ENCODE results near the gene RPS13. TPM values are rescaled to one million over a fixed set of nuclear protein-coding genes. Genes with fewer than 3 reads are reported as not detected.
"Not testable (repeated sequence)": the region's sequence is repeated elsewhere in the genome, so short reads cannot be mapped to it uniquely, and the experiment has no call there.

RPS13 gene
- total and polyA plus RNA-seq, 4 donors, result 699 to 4,498 (median 1,404) TPM

GRCh38 chr11:17098038-17098437 lies 20.6 kb upstream of the RPS13 start:
- peak overlapping the region in 1 of 2 donors; percentile 36 for H3K27ac ChIP-seq (ENCODE audit: low read depth in 1 of 2, low read length in 2 of 2)
- 71 to 73% methylated on average over 1 of the region's 1 CpG for WGBS, 2 donors
- H3K4me3 ChIP-seq (ENCODE audit: low read length in 2 of 2), result no peak overlapping the region
- no peaks in the 10 kb centered on the region for H3K27me3 ChIP-seq (ENCODE audit: control insufficient read depth in 1 of 2, insufficient read depth in 2 of 2, low read length in 1 of 2)
- H3K9me3 ChIP-seq (ENCODE audit: control insufficient read depth, low read length), result no peaks in the 10 kb centered on the region
- peaks cover 2 to 3% of the 10 kb centered on the region in 2 donors for H3K36me3 ChIP-seq (ENCODE audit: control insufficient read depth in 1 of 2, insufficient read depth in 2 of 2, low read length in 1 of 2)
- DNase-seq (no peak), ATAC-seq (ENCODE audit: low FRiP score) (no peak)
- intact Hi-C loops (cut with DNase I), result loop anchor here in 1 of 2 donors (10.0 kb wide), 1 partner anchor 57 kb away; no protein-coding TSS in a partner anchor
- no peaks in the 10 kb centered on the region for H3K4me1 ChIP-seq (ENCODE audit: control insufficient read depth in 1 of 2, insufficient read depth in 2 of 2, low read length in 2 of 2)

GRCh38 chr11:17085976-17086375 lies 8.5 kb upstream of the RPS13 start:
- H3K4me3 ChIP-seq (ENCODE audit: low read length in 2 of 2); H3K9me3 ChIP-seq (ENCODE audit: control insufficient read depth, low read length); H3K27ac ChIP-seq (ENCODE audit: low read depth in 1 of 2, low read length in 2 of 2); DNase-seq; ATAC-seq (ENCODE audit: low FRiP score); H3K4me1 ChIP-seq (ENCODE audit: control insufficient read depth in 1 of 2, insufficient read depth in 2 of 2, low read length in 2 of 2); H3K36me3 ChIP-seq (ENCODE audit: control insufficient read depth in 1 of 2, insufficient read depth in 2 of 2, low read length in 1 of 2); intact Hi-C loops (cut with DNase I); H3K27me3 ChIP-seq (ENCODE audit: control insufficient read depth in 1 of 2, insufficient read depth in 2 of 2, low read length in 1 of 2): not testable (repeated sequence)
- WGBS, 2 donors, result 59 to 77% methylated on average over 16 of the region's 16 CpGs

GRCh38 chr11:17077240-17077519 lies 287 bp downstream of the RPS13 start:
- peaks cover 0 to 3% of the 10 kb centered on the region in 2 donors for H3K4me1 ChIP-seq (ENCODE audit: control insufficient read depth in 1 of 2, insufficient read depth in 2 of 2, low read length in 2 of 2)
- DNase-seq, result no peak
- intact Hi-C loops (cut with DNase I), result loop anchor here (5.0 to 10.0 kb wide), 4 partner anchors 128 to 285 kb away; partner anchors contain the start of genes NUCB2 (in 2 of the 2) and PIK3C2A (in 1 of the 2)
- no peaks in the 10 kb centered on the region for H3K9me3 ChIP-seq (ENCODE audit: control insufficient read depth, low read length)
- no peaks in the 10 kb centered on the region for H3K27me3 ChIP-seq (ENCODE audit: control insufficient read depth in 1 of 2, insufficient read depth in 2 of 2, low read length in 1 of 2)
- H3K27ac ChIP-seq (ENCODE audit: low read depth in 1 of 2, low read length in 2 of 2), result peak overlapping the region; percentile 23 to 37
- peak; percentile 55 for ATAC-seq (ENCODE audit: low FRiP score)
- H3K4me3 ChIP-seq (ENCODE audit: low read length in 2 of 2), result peak overlapping the region; percentile 73 to 84
- H3K36me3 ChIP-seq (ENCODE audit: control insufficient read depth in 1 of 2, insufficient read depth in 2 of 2, low read length in 1 of 2), result peaks cover 2 to 5% of the 10 kb centered on the region in 2 donors
- 0% methylated on average over 18 to 20 of the region's 20 CpGs for WGBS, 2 donors

- no peak for ATAC-seq (ENCODE audit: low FRiP score)
- peak overlapping the region; percentile 23 to 37 for H3K27ac ChIP-seq (ENCODE audit: low read depth in 1 of 2, low read length in 2 of 2)
- intact Hi-C loops (cut with DNase I), result loop anchor here (5.0 to 10.0 kb wide), 4 partner anchors 128 to 284 kb away; partner anchors contain the start of genes NUCB2 (in 2 of the 2) and PIK3C2A (in 1 of the 2)
Observed at GRCh38 chr11:17076517-17077239, 789 bp downstream of the RPS13 start.

GRCh38 chr11:17075506-17075905 lies 2.0 kb downstream of the RPS13 start:
- no peaks in the 10 kb centered on the region for H3K27me3 ChIP-seq (ENCODE audit: control insufficient read depth in 1 of 2, insufficient read depth in 2 of 2, low read length in 1 of 2)
- 67 to 68% methylated on average over 5 of the region's 5 CpGs for WGBS, 2 donors
- intact Hi-C loops (cut with DNase I), result loop anchor here (5.0 to 10.0 kb wide), 4 partner anchors 129 to 283 kb away; partner anchors contain the start of genes NUCB2 (in 2 of the 2) and PIK3C2A (in 1 of the 2)
- ATAC-seq (ENCODE audit: low FRiP score), result no peak
- peaks cover 0 to 3% of the 10 kb centered on the region in 2 donors for H3K4me1 ChIP-seq (ENCODE audit: control insufficient read depth in 1 of 2, insufficient read depth in 2 of 2, low read length in 2 of 2)
- no peaks in the 10 kb centered on the region for H3K9me3 ChIP-seq (ENCODE audit: control insufficient read depth, low read length)
- no peak overlapping the region for H3K27ac ChIP-seq (ENCODE audit: low read depth in 1 of 2, low read length in 2 of 2)
- H3K4me3 ChIP-seq (ENCODE audit: low read length in 2 of 2), result no peak overlapping the region
- DNase-seq, result no peak
- H3K36me3 ChIP-seq (ENCODE audit: control insufficient read depth in 1 of 2, insufficient read depth in 2 of 2, low read length in 1 of 2), result peaks cover 2 to 5% of the 10 kb centered on the region in 2 donors

More at GRCh38 chr11:17076517-17077239, 789 bp downstream of the RPS13 start:
- peak overlapping the region; percentile 73 to 84 for H3K4me3 ChIP-seq (ENCODE audit: low read length in 2 of 2)
- no peak for DNase-seq
- 21 to 22% methylated on average over 15 of the region's 15 CpGs for WGBS, 2 donors
- H3K4me1 ChIP-seq (ENCODE audit: control insufficient read depth in 1 of 2, insufficient read depth in 2 of 2, low read length in 2 of 2), result peaks cover 0 to 3% of the 10 kb centered on the region in 2 donors
- H3K27me3 ChIP-seq (ENCODE audit: control insufficient read depth in 1 of 2, insufficient read depth in 2 of 2, low read length in 1 of 2), result no peaks in the 10 kb centered on the region
- peaks cover 2 to 5% of the 10 kb centered on the region in 2 donors for H3K36me3 ChIP-seq (ENCODE audit: control insufficient read depth in 1 of 2, insufficient read depth in 2 of 2, low read length in 1 of 2)
- no peaks in the 10 kb centered on the region for H3K9me3 ChIP-seq (ENCODE audit: control insufficient read depth, low read length)

GRCh38 chr11:17073370-17074027 lies 4.0 kb downstream of the RPS13 start:
- Histone ChIP-seq H3K9me3 (ENCODE audit: control insufficient read depth, low read length) (no peaks in the 10 kb centered on the region), H3K36me3 (ENCODE audit: control insufficient read depth in 1 of 2, insufficient read depth in 2 of 2, low read length in 1 of 2) (peaks cover 2 to 5% of the 10 kb centered on the region in 2 donors), H3K4me3 (ENCODE audit: low read length in 2 of 2) (no peak overlapping the region), H3K27ac (ENCODE audit: low read depth in 1 of 2, low read length in 2 of 2) (no peak overlapping the region), H3K27me3 (ENCODE audit: control insufficient read depth in 1 of 2, insufficient read depth in 2 of 2, low read length in 1 of 2) (no peaks in the 10 kb centered on the region), H3K4me1 (ENCODE audit: control insufficient read depth in 1 of 2, insufficient read depth in 2 of 2, low read length in 2 of 2) (peaks cover 0 to 3% of the 10 kb centered on the region in 2 donors)
- DNase-seq (no peak), ATAC-seq (ENCODE audit: low FRiP score) (no peak)
- intact Hi-C loops (cut with DNase I), result loop anchor here in 1 of 2 donors (10.0 kb wide), 2 partner anchors 131 to 201 kb away; partner anchors contain the start of genes NUCB2 and PIK3C2A
- 39 to 46% methylated on average over 4 of the region's 4 CpGs for WGBS, 2 donors

- intact Hi-C loops (cut with DNase I), result loop anchor here (10.0 kb wide), 2 partner anchors 133 to 243 kb away; no protein-coding TSS in a partner anchor
- H3K27ac ChIP-seq (ENCODE audit: low read depth in 1 of 2, low read length in 2 of 2), result no peak overlapping the region
- H3K27me3 ChIP-seq (ENCODE audit: control insufficient read depth in 1 of 2, insufficient read depth in 2 of 2, low read length in 1 of 2), result no peaks in the 10 kb centered on the region
- DNase-seq (no peak), ATAC-seq (ENCODE audit: low FRiP score) (no peak)
- 94 to 99% methylated on average over 6 of the region's 6 CpGs for WGBS, 2 donors
- no peaks in the 10 kb centered on the region for H3K36me3 ChIP-seq (ENCODE audit: control insufficient read depth in 1 of 2, insufficient read depth in 2 of 2, low read length in 1 of 2)
- no peaks in the 10 kb centered on the region for H3K9me3 ChIP-seq (ENCODE audit: control insufficient read depth, low read length)
- no peaks in the 10 kb centered on the region for H3K4me1 ChIP-seq (ENCODE audit: control insufficient read depth in 1 of 2, insufficient read depth in 2 of 2, low read length in 2 of 2)
- H3K4me3 ChIP-seq (ENCODE audit: low read length in 2 of 2), result no peak overlapping the region
Observed at GRCh38 chr11:17067417-17067816, 10.1 kb downstream of the RPS13 start.

- no peak overlapping the region for H3K4me3 ChIP-seq (ENCODE audit: low read length in 2 of 2)
- WGBS, 2 donors, result 46 to 53% methylated on average over 2 of the region's 2 CpGs
- H3K36me3 ChIP-seq (ENCODE audit: control insufficient read depth in 1 of 2, insufficient read depth in 2 of 2, low read length in 1 of 2), result no peaks in the 10 kb centered on the region
- intact Hi-C loops (cut with DNase I), result loop anchor here (10.0 kb wide), 2 partner anchors 132 to 242 kb away; no protein-coding TSS in a partner anchor
- no peaks in the 10 kb centered on the region for H3K4me1 ChIP-seq (ENCODE audit: control insufficient read depth in 1 of 2, insufficient read depth in 2 of 2, low read length in 2 of 2)
- DNase-seq, result no peak
- no peaks in the 10 kb centered on the region for H3K27me3 ChIP-seq (ENCODE audit: control insufficient read depth in 1 of 2, insufficient read depth in 2 of 2, low read length in 1 of 2)
- ATAC-seq (ENCODE audit: low FRiP score), result no peak
- no peaks in the 10 kb centered on the region for H3K9me3 ChIP-seq (ENCODE audit: control insufficient read depth, low read length)
- H3K27ac ChIP-seq (ENCODE audit: low read depth in 1 of 2, low read length in 2 of 2), result no peak overlapping the region
Observed at GRCh38 chr11:17066691-17067090, 10.8 kb downstream of the RPS13 start.

Measured in aorta (tissue), 5 donors.